Measurements from ENCODE around the gene CNTN5. TPM values are rescaled to one million over a fixed set of nuclear protein-coding genes. Genes with fewer than 3 reads are reported as not detected.

Gene CNTN5
- polyA plus RNA-seq, 1 donor (not counting 4 experiments of a cell fraction or from before 2014, with no cell fraction given) = not detected

- FAIRE-seq (no peak), DNase-seq (ENCODE audit: low read depth, low spot score) (no peak)
- H3K4me2 ChIP-seq (ENCODE audit: control insufficient read depth, extremely low read depth, insufficient read depth, low read depth, low read length) = no peak overlapping the region
- H3K79me2 ChIP-seq (ENCODE audit: control insufficient read depth, insufficient read depth, low read length) = no peaks in the 10 kb centered on the region
- no peak overlapping the region for H3K9ac ChIP-seq (ENCODE audit: control insufficient read depth, extremely low read depth, insufficient read depth, low read length)
- no peaks in the 10 kb centered on the region for H3K4me1 ChIP-seq (ENCODE audit: control insufficient read depth, extremely low read depth, insufficient read depth, low read length)
- peak overlapping the region; percentile 1 for H2AFZ ChIP-seq (ENCODE audit: control insufficient read depth, low read length)
- no peaks in the 10 kb centered on the region for H3K27me3 ChIP-seq (ENCODE audit: control insufficient read depth, extremely low read depth, insufficient read depth, low read length)
- H3K27ac ChIP-seq (ENCODE audit: control insufficient read depth, insufficient read depth, low read length) = peak overlapping the region; percentile 13
- dilution Hi-C loops (cut with MboI; ENCODE audit: extremely low pct_ligation_motif_present, low sequenced_read_pairs) = no loop called here
- H4K20me1 ChIP-seq (ENCODE audit: control insufficient read depth, extremely low read depth, insufficient read depth, low read length) = no peaks in the 10 kb centered on the region
- no peaks in the 10 kb centered on the region for H3K9me3 ChIP-seq (ENCODE audit: control insufficient read depth, low read depth, low read length)
- H3K9me1 ChIP-seq (ENCODE audit: control insufficient read depth, extremely low read depth, insufficient read depth, low read length) = no peaks in the 10 kb centered on the region
- H3K36me3 ChIP-seq (ENCODE audit: control insufficient read depth in 2 of 2, extremely low read depth in 1 of 2, insufficient read depth in 2 of 2, low read length in 2 of 2) = no peaks in the 10 kb centered on the region
- H3K4me3 ChIP-seq (ENCODE audit: control insufficient read depth in 2 of 3, extremely low read depth in 1 of 3, insufficient read depth in 2 of 3, low read depth in 1 of 3, low read length in 3 of 3) = no peak overlapping the region
- no peak for TF ChIP-seq EZH2 (IDR thresholded peaks at IDR 0.05; ENCODE audit: low read length)
- no peak for TF ChIP-seq CTCF (optimal IDR thresholded peaks at IDR 0.05 in 1 of 3, IDR thresholded peaks at IDR 0.05 in 1 of 3, conservative IDR thresholded peaks at IDR 0.05 in 1 of 3; ENCODE audit: extremely low read depth in 1 of 3, insufficient read depth in 2 of 3, low read length in 3 of 3)
Measured at GRCh38 chr11:100353083-100353482, 1332.3 kb downstream of the CNTN5 start.

- no peak overlapping the region for H2AFZ ChIP-seq (ENCODE audit: control insufficient read depth, low read length)
- no peak overlapping the region for H3K27ac ChIP-seq (ENCODE audit: control insufficient read depth, insufficient read depth, low read length)
- no peaks in the 10 kb centered on the region for H3K9me3 ChIP-seq (ENCODE audit: control insufficient read depth, low read depth, low read length)
- H3K4me2 ChIP-seq (ENCODE audit: control insufficient read depth, extremely low read depth, insufficient read depth, low read depth, low read length) = no peak overlapping the region
- FAIRE-seq (no peak), DNase-seq (ENCODE audit: low read depth, low spot score) (no peak)
- H3K4me3 ChIP-seq (ENCODE audit: control insufficient read depth in 2 of 3, extremely low read depth in 1 of 3, insufficient read depth in 2 of 3, low read depth in 1 of 3, low read length in 3 of 3) = no peak overlapping the region
- no peaks in the 10 kb centered on the region for H3K9me1 ChIP-seq (ENCODE audit: control insufficient read depth, extremely low read depth, insufficient read depth, low read length)
- no peaks in the 10 kb centered on the region for H3K79me2 ChIP-seq (ENCODE audit: control insufficient read depth, insufficient read depth, low read length)
- H3K9ac ChIP-seq (ENCODE audit: control insufficient read depth, extremely low read depth, insufficient read depth, low read length) = no peak overlapping the region
- no peaks in the 10 kb centered on the region for H3K27me3 ChIP-seq (ENCODE audit: control insufficient read depth, extremely low read depth, insufficient read depth, low read length)
- no peaks in the 10 kb centered on the region for H3K36me3 ChIP-seq (ENCODE audit: control insufficient read depth in 2 of 2, extremely low read depth in 1 of 2, insufficient read depth in 2 of 2, low read length in 2 of 2)
- dilution Hi-C loops (cut with MboI; ENCODE audit: extremely low pct_ligation_motif_present, low sequenced_read_pairs) = no loop called here
- TF ChIP-seq CTCF (optimal IDR thresholded peaks at IDR 0.05 in 1 of 3, IDR thresholded peaks at IDR 0.05 in 1 of 3, conservative IDR thresholded peaks at IDR 0.05 in 1 of 3; ENCODE audit: extremely low read depth in 1 of 3, insufficient read depth in 2 of 3, low read length in 3 of 3) (no peak), EZH2 (IDR thresholded peaks at IDR 0.05; ENCODE audit: low read length) (no peak)
- H3K4me1 ChIP-seq (ENCODE audit: control insufficient read depth, extremely low read depth, insufficient read depth, low read length) = no peaks in the 10 kb centered on the region
- H4K20me1 ChIP-seq (ENCODE audit: control insufficient read depth, extremely low read depth, insufficient read depth, low read length) = no peaks in the 10 kb centered on the region
Measured at GRCh38 chr11:100354736-100355135, 1334.0 kb downstream of the CNTN5 start.
